Upper lobe of left lung (tissue), 4 donors: Measurements from ENCODE around the gene SLIT1.

Source experiments
- EP300 ChIP-seq, 4 donors: sonication (generic); formaldehyde crosslinking; IDR thresholded peaks; one replicate each; pipeline ENCODE4 v1.5.1; 2017; ENCODE audit warnings: antibody characterized with exemption in 4 of 4, control low read depth in 2 of 4
- POLR2A ChIP-seq, 4 donors: fragments of 450-650 bp; IDR thresholded peaks; one replicate each; pipeline ENCODE4 v1.5.1; 2016 to 2017; ENCODE audit warnings: antibody characterized with exemption in 4 of 4, mild to moderate bottlenecking in 2 of 4
- POLR2AphosphoS5 ChIP-seq, 2 donors: sonication (generic); formaldehyde crosslinking; IDR thresholded peaks; one replicate each; pipeline ENCODE4 v1.5.1; 2017; ENCODE audit warnings: antibody characterized with exemption in 2 of 2
- TF ChIP-seq, protein P1 (sequence below), 6 experiments: fragments of 450-650 bp in 4 of 6; fragments of 200-600 bp in 2 of 6; sonication (generic) in 2 of 6; IDR thresholded peaks; one replicate each; pipeline ENCODE4 v1.5.1; 2016 to 2019; ENCODE audit warnings: antibody characterized with exemption in 6 of 6

GRCh38 chr10:97173036-97173435, 12.7 kb downstream of the SLIT1 start:
- TF ChIP-seq, protein P1, sequence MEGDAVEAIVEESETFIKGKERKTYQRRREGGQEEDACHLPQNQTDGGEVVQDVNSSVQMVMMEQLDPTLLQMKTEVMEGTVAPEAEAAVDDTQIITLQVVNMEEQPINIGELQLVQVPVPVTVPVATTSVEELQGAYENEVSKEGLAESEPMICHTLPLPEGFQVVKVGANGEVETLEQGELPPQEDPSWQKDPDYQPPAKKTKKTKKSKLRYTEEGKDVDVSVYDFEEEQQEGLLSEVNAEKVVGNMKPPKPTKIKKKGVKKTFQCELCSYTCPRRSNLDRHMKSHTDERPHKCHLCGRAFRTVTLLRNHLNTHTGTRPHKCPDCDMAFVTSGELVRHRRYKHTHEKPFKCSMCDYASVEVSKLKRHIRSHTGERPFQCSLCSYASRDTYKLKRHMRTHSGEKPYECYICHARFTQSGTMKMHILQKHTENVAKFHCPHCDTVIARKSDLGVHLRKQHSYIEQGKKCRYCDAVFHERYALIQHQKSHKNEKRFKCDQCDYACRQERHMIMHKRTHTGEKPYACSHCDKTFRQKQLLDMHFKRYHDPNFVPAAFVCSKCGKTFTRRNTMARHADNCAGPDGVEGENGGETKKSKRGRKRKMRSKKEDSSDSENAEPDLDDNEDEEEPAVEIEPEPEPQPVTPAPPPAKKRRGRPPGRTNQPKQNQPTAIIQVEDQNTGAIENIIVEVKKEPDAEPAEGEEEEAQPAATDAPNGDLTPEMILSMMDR (IDR thresholded peaks at IDR 0.05): no peak
- TF ChIP-seq POLR2A (IDR thresholded peaks at IDR 0.05) (no peak), EP300 (IDR thresholded peaks at IDR 0.05) (no peak), POLR2AphosphoS5 (IDR thresholded peaks at IDR 0.05) (no peak)
